Glutamatergic neuron (in vitro differentiated cells): ENCODE results near the gene LRP1. TPM values are rescaled to one million over a fixed set of nuclear protein-coding genes. Genes with fewer than 3 reads are reported as not detected.

ENCODE experiments used
- DNase-seq: peaks from one replicate; pipeline ENCODE4 v3.0.0; 2022
- H3K27ac Mint-ChIP-seq: one replicate; pipeline ENCODE4 v1.8.0; 2020; ENCODE audit warnings: mild to moderate bottlenecking, mixed read lengths, inconsistent platforms; ENCODE audit not compliant: unreplicated experiment
- H3K27me3 Mint-ChIP-seq: one replicate; pipeline ENCODE4 v1.8.0; 2020; ENCODE audit warnings: mild to moderate bottlenecking, moderate library complexity, mixed read lengths, inconsistent platforms; ENCODE audit not compliant: unreplicated experiment
- H3K36me3 Mint-ChIP-seq: one replicate; pipeline ENCODE4 v1.8.0; 2020; ENCODE audit warnings: mild to moderate bottlenecking, mixed read lengths, inconsistent platforms; ENCODE audit not compliant: unreplicated experiment
- H3K4me1 Mint-ChIP-seq: one replicate; pipeline ENCODE4 v1.8.0; 2020; ENCODE audit warnings: mild to moderate bottlenecking, low read depth, mixed read lengths, inconsistent platforms; ENCODE audit not compliant: unreplicated experiment
- H3K4me3 Mint-ChIP-seq: one replicate; pipeline ENCODE4 v1.8.0; 2020; ENCODE audit warnings: mild to moderate bottlenecking, mixed read lengths, inconsistent platforms; ENCODE audit not compliant: unreplicated experiment
- H3K9me3 Mint-ChIP-seq: one replicate; pipeline ENCODE4 v1.8.0; 2020; ENCODE audit warnings: mild to moderate bottlenecking, moderate library complexity, mixed read lengths, inconsistent platforms; ENCODE audit not compliant: unreplicated experiment
- total RNA-seq: library from RNA; stranded (reverse); fragmentation: NEBNext Ultra II Directional; extraction: Animal tissue kit (Norgen Biotek cat#: 25700); gene quantifications from one replicate; pipeline ENCODE4 v1.2.1, GENCODE V29; 2021; ENCODE audit not compliant: unreplicated experiment
- TF ChIP-seq, protein P1 (sequence below): fragments of 200-600 bp; sonication (generic); IDR thresholded peaks from one replicate; pipeline ENCODE4 v1.5.0; 2021; ENCODE audit not compliant: partially characterized antibody, unreplicated experiment

The LRP1 gene
- total RNA-seq, 1 donor from 2014 or later = 125 TPM

DNA sequence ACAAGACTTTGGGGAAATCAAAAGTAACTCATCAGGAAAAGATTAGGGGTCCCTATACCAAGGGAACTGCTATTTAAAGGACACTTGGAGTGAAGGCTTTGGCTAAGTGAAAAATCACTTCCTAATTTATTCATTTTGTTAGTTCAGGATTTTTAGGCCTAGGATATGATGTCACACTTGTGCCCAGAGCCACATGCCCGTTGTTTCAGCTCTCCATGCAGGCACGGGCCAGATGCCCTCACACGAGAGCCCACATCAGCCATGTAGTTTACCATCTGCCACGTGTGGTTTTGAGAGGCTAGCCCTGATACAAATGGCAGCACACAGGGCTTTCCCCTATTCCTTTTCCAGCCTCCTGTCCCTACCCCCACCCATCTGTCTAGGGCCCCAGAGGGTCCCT is 31.0 kb downstream of the LRP1 start:
- TF ChIP-seq, protein P1, sequence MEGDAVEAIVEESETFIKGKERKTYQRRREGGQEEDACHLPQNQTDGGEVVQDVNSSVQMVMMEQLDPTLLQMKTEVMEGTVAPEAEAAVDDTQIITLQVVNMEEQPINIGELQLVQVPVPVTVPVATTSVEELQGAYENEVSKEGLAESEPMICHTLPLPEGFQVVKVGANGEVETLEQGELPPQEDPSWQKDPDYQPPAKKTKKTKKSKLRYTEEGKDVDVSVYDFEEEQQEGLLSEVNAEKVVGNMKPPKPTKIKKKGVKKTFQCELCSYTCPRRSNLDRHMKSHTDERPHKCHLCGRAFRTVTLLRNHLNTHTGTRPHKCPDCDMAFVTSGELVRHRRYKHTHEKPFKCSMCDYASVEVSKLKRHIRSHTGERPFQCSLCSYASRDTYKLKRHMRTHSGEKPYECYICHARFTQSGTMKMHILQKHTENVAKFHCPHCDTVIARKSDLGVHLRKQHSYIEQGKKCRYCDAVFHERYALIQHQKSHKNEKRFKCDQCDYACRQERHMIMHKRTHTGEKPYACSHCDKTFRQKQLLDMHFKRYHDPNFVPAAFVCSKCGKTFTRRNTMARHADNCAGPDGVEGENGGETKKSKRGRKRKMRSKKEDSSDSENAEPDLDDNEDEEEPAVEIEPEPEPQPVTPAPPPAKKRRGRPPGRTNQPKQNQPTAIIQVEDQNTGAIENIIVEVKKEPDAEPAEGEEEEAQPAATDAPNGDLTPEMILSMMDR = no peak
- Mint-ChIP-seq H3K4me1 (no peaks in the 10 kb centered on the region), H3K36me3 (peaks cover 29% of the 10 kb centered on the region), H3K27ac (no peak overlapping the region), H3K9me3 (peaks cover 9% of the 10 kb centered on the region), H3K27me3 (peaks cover 7% of the 10 kb centered on the region), H3K4me3 (no peak overlapping the region)
- no peak for DNase-seq

GRCh38 chr12:57160040-57160439 is 31.8 kb downstream of the LRP1 start:
- TF ChIP-seq, protein P1 = no peak
- H3K27ac Mint-ChIP-seq = no peak overlapping the region
- H3K36me3 Mint-ChIP-seq = peaks cover 35% of the 10 kb centered on the region

DNA sequence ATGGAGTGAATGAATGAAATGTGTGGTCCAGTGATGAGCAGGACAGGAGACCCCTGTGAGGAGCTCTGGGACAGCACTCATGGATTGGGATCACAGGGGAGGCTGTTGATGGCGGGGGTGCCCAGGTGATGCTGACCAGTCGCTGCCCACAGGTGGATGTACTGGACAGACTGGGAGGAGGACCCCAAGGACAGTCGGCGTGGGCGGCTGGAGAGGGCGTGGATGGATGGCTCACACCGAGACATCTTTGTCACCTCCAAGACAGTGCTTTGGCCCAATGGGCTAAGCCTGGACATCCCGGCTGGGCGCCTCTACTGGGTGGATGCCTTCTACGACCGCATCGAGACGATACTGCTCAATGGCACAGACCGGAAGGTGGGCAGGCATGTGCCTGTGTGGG is 32.5 kb downstream of the LRP1 start:
- no peaks in the 10 kb centered on the region for H3K4me1 Mint-ChIP-seq
- no peak overlapping the region for H3K4me3 Mint-ChIP-seq
- peaks cover 35% of the 10 kb centered on the region for H3K36me3 Mint-ChIP-seq
- peaks cover 9% of the 10 kb centered on the region for H3K9me3 Mint-ChIP-seq
- no peak overlapping the region for H3K27ac Mint-ChIP-seq
- H3K27me3 Mint-ChIP-seq = peaks cover 7% of the 10 kb centered on the region
- TF ChIP-seq, protein P1 = no peak
- no peak for DNase-seq

More at GRCh38 chr12:57160040-57160439, 31.8 kb downstream of the LRP1 start:
- Mint-ChIP-seq H3K4me1 (no peaks in the 10 kb centered on the region), H3K27me3 (peaks cover 7% of the 10 kb centered on the region), H3K9me3 (peaks cover 9% of the 10 kb centered on the region), H3K4me3 (no peak overlapping the region)
- DNase-seq = no peak

DNA sequence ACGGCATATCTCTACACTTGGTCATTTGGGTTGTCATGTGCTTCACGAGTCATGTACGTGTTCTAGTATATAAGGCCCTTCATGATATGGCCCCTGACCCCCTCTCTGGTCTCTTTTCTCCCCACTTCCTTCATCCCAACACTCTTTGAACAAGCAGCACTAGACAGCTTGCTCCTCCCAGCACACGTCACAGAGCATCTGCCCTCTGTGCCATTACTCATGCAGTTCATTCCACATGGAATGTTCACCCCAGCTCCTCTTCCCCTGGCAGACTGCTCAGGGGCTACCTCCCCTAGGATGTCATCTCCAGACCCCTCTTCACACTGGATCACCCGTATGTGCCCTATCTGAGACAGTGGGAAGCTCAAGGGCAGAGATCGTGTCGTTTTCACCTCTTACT is 33.2 kb downstream of the LRP1 start:
- TF ChIP-seq, protein P1 = no peak
- H3K27ac Mint-ChIP-seq = no peak overlapping the region
- H3K36me3 Mint-ChIP-seq = peaks cover 35% of the 10 kb centered on the region
- peaks cover 7% of the 10 kb centered on the region for H3K27me3 Mint-ChIP-seq
- no peak for DNase-seq
- peaks cover 10% of the 10 kb centered on the region for H3K9me3 Mint-ChIP-seq
- H3K4me1 Mint-ChIP-seq = no peaks in the 10 kb centered on the region
- no peak overlapping the region for H3K4me3 Mint-ChIP-seq

DNA sequence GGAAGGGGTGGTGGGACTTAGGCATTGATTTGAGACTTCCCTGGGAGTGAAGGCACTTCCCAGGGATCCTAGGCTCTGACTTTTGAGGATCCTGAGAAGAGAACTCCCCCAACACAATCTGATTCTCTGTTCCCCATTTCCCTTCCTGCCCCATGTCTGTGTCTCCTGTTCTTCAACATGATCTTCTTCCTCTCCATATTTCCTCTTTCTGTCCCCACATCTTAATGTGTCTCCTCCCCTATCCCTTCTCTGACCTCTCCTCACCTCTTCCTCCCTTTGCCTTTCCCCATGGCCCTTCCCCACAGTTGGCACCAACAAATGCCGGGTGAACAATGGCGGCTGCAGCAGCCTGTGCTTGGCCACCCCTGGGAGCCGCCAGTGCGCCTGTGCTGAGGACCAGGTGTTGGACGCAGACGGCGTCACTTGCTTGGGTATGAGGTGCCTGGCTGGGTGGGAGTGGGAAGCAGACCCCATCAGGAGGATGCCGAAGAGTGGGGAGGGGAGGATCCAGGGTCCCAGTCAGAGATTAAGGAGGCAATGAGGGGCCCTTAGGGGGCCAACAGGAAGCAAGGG is 34.4 kb downstream of the LRP1 start:
- H3K27me3 Mint-ChIP-seq = peaks cover 4% of the 10 kb centered on the region
- no peak overlapping the region for H3K27ac Mint-ChIP-seq
- peaks cover 12% of the 10 kb centered on the region for H3K9me3 Mint-ChIP-seq
- DNase-seq = no peak
- H3K4me1 Mint-ChIP-seq = no peaks in the 10 kb centered on the region
- H3K4me3 Mint-ChIP-seq = no peak overlapping the region
- TF ChIP-seq, protein P1 = no peak
- peaks cover 26% of the 10 kb centered on the region for H3K36me3 Mint-ChIP-seq
